Erythroblast (primary cell): Measurements from ENCODE around the gene SLC45A1.

Experiments
- GATA1 ChIP-seq: IDR thresholded peaks from 2 replicates; pipeline ENCODE4 v1.6.1; 2011; ENCODE audit warnings: low read depth, mild to moderate bottlenecking, control low read depth, low read length, moderate library complexity
- POLR2A ChIP-seq: IDR thresholded peaks from 2 replicates; pipeline ENCODE4 v1.6.1; 2011; ENCODE audit warnings: mild to moderate bottlenecking, low read length

DNA sequence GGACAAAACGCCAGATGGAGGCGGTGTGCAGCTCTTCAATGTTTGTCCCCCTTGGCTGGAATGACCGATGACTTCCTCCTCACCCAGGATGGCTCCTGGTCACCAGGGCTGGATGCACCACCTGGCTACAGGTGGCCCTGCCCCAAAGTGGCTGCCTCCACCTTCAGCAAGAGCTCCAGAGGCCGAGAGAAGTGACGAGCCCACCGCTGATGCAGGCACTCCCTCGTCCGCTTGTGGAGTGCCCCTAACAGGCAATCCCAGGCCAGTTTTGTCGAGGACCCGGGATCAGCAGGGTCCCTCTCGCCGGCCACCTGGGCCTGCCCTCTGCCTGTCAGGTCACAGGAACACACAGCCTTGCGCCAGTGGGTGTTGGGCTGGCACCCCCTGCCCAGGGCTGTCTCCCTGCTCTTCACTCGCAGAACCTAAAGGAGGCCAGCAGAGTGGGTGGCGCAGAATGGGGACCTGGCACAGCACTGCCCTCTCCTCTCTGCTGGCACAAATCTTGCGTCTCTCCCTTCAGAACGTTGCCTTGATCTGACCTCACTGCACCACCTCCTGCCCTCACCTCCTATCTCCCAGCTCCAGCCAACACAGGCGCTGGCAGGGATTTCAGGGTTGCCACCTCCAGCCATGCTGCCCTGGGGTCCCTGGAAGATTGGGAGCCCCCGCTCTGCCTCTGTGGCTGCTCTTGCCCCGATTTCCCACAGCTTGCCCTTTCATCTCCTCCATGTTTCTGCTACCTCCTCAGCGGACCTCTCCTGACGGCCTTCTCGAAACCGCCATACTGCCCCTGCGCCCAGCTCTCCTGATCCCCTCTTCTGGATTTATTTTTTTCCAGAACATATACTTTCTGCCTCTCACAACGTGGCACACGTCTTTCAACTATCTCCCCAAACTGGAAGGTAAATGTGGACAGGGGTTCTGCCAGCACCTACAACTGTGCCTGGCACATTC is 38.6 kb downstream of the SLC45A1 start:
- no peak for TF ChIP-seq POLR2A
- no peak for TF ChIP-seq GATA1
